ENCODE measurements around the gene APPL2.

- TF ChIP-seq ZNF282 (IDR thresholded peaks at IDR 0.05; ENCODE audit: partially characterized antibody) (no peak), MAX (IDR thresholded peaks at IDR 0.05) (no peak), MAFK (conservative IDR thresholded peaks at IDR 0.05 in 1 of 2, IDR thresholded peaks at IDR 0.05 in 1 of 2; ENCODE audit: low read length in 2 of 2) (no peak), ZNF180 (CRISPR knock-in tag; IDR thresholded peaks at IDR 0.05; ENCODE audit: borderline replicate concordance, low read depth) (no peak), STAT6 (CRISPR knock-in tag; IDR thresholded peaks at IDR 0.05; ENCODE audit: borderline replicate concordance) (no peak), ARID2 (CRISPR knock-in tag; IDR thresholded peaks at IDR 0.05; ENCODE audit: borderline replicate concordance) (no peak), HBP1 (CRISPR knock-in tag; IDR thresholded peaks at IDR 0.05; ENCODE audit: low read depth) (no peak), ELF4 (CRISPR knock-in tag; IDR thresholded peaks at IDR 0.05; ENCODE audit: borderline replicate concordance) (no peak), SIN3B (IDR thresholded peaks at IDR 0.05; ENCODE audit: low read length) (no peak), EZH2 (conservative IDR thresholded peaks at IDR 0.05; ENCODE audit: low read depth, low read length) (no peak), POGZ (CRISPR knock-in tag; IDR thresholded peaks at IDR 0.05) (no peak)
These were observed 4.3 kb upstream of the APPL2 start for GRCh38 chr12:105240228-105240627.
